ENCODE measurements around the gene FGF18.
"Not testable (repeated sequence)": the region's sequence is repeated elsewhere in the genome, so short reads cannot be mapped to it uniquely, and the experiment has no call there.

FGF18 gene

DNA sequence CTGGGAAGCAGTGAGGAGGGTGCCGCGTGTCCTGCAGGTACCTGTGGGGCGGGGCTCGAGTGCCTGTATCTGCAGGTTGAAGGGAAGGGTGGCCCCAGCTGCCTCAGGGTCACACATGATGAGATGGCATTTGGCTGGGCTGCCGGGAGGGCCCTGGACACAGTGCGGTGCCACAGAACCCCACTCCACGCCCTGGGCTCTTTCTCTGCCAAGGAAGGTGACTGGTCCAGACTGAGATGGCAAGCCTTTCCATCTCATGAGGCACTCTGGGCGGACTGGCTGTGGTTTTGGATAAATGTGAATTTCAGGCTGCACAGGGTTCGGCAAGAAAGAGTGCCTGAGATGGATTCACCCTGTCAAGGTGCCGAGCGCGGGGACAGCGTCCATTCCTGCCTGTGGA lies 69.4 kb downstream of the FGF18 start:
- TF ChIP-seq, protein P1, sequence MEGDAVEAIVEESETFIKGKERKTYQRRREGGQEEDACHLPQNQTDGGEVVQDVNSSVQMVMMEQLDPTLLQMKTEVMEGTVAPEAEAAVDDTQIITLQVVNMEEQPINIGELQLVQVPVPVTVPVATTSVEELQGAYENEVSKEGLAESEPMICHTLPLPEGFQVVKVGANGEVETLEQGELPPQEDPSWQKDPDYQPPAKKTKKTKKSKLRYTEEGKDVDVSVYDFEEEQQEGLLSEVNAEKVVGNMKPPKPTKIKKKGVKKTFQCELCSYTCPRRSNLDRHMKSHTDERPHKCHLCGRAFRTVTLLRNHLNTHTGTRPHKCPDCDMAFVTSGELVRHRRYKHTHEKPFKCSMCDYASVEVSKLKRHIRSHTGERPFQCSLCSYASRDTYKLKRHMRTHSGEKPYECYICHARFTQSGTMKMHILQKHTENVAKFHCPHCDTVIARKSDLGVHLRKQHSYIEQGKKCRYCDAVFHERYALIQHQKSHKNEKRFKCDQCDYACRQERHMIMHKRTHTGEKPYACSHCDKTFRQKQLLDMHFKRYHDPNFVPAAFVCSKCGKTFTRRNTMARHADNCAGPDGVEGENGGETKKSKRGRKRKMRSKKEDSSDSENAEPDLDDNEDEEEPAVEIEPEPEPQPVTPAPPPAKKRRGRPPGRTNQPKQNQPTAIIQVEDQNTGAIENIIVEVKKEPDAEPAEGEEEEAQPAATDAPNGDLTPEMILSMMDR (IDR thresholded peaks at IDR 0.05; ENCODE audit: low read depth, low read length, missing control alignments): no peak
- no peak for DNase-seq (ENCODE audit: low read depth)
- H3K4me3 ChIP-seq (ENCODE audit: low read depth, low read length): no peak overlapping the region

DNA sequence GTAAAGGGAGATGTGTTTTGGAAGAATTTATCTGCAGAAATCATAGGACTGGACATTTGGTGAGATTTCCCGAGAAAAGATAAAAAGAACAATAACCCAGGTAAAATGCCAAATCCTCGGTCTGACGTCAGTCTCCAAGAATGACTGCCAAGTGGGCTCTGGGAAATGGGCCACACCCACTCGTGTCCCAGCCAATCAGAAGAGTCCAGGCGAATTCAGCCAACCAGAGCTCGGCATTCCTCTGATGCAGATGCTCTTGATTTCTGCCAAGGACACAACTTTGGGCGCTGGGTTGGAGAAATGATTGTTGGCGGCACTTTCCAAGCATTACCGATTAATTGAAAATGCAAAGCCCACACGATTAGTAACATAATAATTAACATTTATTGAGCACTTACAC lies 73.3 kb downstream of the FGF18 start:
- H3K4me3 ChIP-seq (ENCODE audit: low read depth, low read length): no peak overlapping the region
- TF ChIP-seq, protein P1 (IDR thresholded peaks at IDR 0.05; ENCODE audit: low read depth, low read length, missing control alignments): no peak
- no peak for DNase-seq (ENCODE audit: low read depth)

DNA sequence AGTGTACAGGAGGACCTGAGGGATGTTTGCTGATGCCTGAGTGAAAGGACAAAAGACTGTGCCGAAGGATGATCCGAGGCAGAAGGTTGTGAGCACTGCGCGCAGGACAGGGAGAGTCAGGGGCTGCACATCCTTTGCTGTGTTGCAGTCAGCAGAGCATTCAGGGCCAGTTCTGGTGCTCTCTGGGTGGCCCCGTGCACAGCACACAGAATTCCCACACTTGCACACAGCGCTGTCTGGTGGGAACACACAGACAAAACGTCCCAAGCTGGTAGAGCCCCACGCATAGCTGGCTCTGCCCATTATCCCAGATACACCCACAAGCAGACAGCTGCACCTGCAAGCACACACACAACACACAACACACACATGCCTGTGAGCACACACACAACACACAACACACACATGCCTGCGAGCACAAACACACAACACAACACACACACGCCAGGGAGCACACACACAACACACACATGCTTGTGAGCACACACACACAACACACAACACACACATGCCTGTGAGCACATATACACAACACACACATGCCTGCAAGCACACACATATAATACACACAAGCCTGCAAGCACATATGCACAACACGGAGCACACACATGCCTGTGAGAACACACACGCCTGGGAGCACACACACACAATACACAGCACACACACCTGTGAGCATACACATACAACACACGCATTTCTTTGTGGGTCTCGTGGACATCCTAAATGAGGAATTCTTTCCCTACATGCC lies 74.4 kb downstream of the FGF18 start:
- TF ChIP-seq, protein P1 (IDR thresholded peaks at IDR 0.05; ENCODE audit: low read depth, low read length, missing control alignments): no peak
- no peak overlapping the region for H3K4me3 ChIP-seq (ENCODE audit: low read depth, low read length)
- DNase-seq (ENCODE audit: low read depth): no peak

DNA sequence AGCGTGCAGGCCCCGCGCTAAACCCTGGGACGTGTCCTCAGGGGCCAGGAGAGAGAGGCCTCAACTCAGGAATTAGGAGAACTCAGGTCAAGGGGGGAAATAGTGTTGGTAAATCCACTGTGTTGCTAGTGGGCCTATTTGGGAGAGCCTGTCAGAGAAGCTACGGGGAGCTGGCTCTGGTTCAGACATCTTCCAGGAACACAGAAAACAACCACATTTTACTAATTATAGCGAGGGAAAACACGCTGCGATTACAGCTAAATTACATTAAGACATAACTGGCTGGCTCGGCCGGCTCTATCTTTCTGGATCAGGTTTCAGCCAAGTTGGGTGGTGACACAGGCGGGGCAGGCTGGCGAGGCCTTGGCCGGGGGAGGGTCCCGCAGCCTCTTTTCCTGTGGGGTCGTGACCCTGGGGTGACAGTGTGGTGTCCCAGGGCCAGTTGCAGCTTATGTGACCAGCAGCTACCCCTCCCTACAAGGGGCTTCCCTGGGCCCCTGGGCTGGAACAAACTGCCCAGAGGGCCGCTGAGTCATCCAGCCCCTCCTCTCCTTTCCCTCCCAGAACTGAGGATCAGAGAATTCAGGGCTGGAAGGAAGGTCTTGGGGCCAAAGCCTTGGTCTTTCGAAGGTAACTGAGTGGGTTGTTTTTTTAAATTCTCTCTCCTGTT lies 75.1 kb downstream of the FGF18 start:
- H3K4me3 ChIP-seq (ENCODE audit: low read depth, low read length): no peak overlapping the region
- no peak for DNase-seq (ENCODE audit: low read depth)
- TF ChIP-seq, protein P1 (IDR thresholded peaks at IDR 0.05; ENCODE audit: low read depth, low read length, missing control alignments): no peak

DNA sequence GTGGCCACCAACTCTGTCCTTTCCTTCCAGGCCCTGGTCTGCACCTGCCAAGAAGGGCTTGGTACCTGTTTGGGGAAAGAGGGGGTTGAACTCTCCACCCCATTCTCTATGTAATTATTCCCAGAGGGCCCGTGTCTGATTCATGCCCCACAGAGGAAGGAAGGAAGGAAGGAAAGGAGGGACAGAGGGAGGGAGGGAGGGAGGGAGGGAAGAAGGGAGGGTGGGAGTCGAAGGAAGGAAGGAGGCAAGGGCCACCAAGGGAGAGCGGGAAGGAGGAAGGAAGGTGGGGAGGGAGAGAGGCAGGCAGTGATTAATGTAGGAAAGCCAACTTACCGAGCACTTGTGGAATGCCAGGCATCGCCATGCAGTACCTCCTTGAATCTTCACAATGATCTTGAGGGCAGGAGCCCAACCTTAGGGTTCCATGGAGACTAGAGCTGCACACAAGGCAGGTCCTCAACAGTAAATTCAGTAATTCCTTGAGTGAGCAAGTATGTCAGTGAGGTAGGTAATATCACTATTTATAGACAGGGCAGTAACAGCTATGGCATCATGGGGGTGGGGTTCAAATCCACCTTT lies 75.8 kb downstream of the FGF18 start:
- TF ChIP-seq, protein P1 (IDR thresholded peaks at IDR 0.05; ENCODE audit: low read depth, low read length, missing control alignments): no peak
- H3K4me3 ChIP-seq (ENCODE audit: low read depth, low read length): no peak overlapping the region
- DNase-seq (ENCODE audit: low read depth): no peak

DNA sequence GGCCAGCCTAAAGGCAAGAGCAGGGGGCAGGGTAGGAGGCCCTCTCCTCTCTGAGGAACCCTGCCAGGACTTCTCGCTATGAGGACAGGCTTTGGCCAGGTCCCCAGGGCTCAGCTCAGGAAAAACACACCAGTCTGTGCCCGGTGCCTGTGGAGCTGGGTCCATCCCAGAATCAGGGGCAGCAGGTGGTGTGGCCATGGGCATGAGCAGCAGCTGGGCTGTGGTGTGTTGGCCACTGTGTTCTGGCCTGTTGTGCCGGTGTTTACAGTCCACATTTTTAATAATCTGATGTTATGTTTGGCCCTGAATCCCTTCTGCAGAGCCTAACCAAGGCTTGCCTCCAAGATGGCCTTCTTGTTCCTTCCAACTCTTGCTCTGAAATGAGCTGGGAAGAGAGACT lies 77.0 kb downstream of the FGF18 start:
- TF ChIP-seq, protein P1 (IDR thresholded peaks at IDR 0.05; ENCODE audit: low read depth, low read length, missing control alignments): no peak
- H3K4me3 ChIP-seq (ENCODE audit: low read depth, low read length): no peak overlapping the region
- no peak for DNase-seq (ENCODE audit: low read depth)

DNA sequence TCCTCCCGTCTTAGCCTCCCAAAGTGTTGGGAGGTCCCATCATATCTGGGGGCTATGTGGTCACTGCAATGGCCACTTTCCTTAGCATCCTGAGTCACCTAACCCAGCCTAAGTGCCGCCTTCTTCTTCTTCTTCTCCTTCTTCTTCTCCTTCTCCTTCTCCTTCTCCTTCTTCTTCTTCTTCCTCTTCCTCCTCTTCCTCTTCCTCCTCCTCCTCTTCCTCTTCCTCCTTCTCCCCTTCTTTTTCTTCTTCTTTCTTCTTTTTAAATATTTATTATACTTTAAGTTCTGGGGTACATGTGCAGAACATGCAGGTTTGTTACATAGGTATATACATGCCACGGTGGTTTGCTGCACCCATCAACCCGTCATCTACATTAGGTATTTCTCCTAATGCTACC lies 78.0 kb downstream of the FGF18 start:
- not testable (repeated sequence) for DNase-seq (ENCODE audit: low read depth); H3K4me3 ChIP-seq (ENCODE audit: low read depth, low read length)

Data from GM12864 (cell line).